ENCODE results near the gene CHRND.

Gene CHRND

GRCh38 chr2:232525791-232526371 is at the start of gene CHRND:
Gene CHRND, plus strand, starts transcription at chr2:232526160. Its CDS starts 56 bp downstream, at chr2:232526216.
- DNase-seq, result peak; percentile 34

- DNase-seq, result no peak
Measured at GRCh38 chr2:232476791-232477190, 49.2 kb upstream of the CHRND start.

GRCh38 chr2:232477751-232478510 is 48.0 kb upstream of the CHRND start:
- DNase-seq, result no peak

- no peak for DNase-seq
Measured at GRCh38 chr2:232478571-232479340, 47.2 kb upstream of the CHRND start.

GRCh38 chr2:232479341-232480200 is 46.4 kb upstream of the CHRND start:
- DNase-seq, result no peak

GRCh38 chr2:232480201-232481190 is 45.5 kb upstream of the CHRND start:
- DNase-seq, result no peak

- no peak for DNase-seq
Measured at GRCh38 chr2:232481322-232482140, 44.4 kb upstream of the CHRND start.

GRCh38 chr2:232482301-232483238 is 43.4 kb upstream of the CHRND start:
- no peak for DNase-seq

- DNase-seq, result no peak
Measured at GRCh38 chr2:232483311-232483922, 42.5 kb upstream of the CHRND start.

- DNase-seq, result no peak
Measured at GRCh38 chr2:232483923-232484627, 41.9 kb upstream of the CHRND start.

- no peak for DNase-seq
Measured at GRCh38 chr2:232484628-232485347, 41.2 kb upstream of the CHRND start.

- DNase-seq, result peak; percentile 25
Measured at GRCh38 chr2:232485348-232485756, 40.6 kb upstream of the CHRND start.

- no peak for DNase-seq
Measured at GRCh38 chr2:232485757-232486557, 40.0 kb upstream of the CHRND start.

- DNase-seq, result no peak
Measured at GRCh38 chr2:232486558-232487384, 39.2 kb upstream of the CHRND start.

- DNase-seq, result peak; percentile 19
Measured at GRCh38 chr2:232487385-232488096, 38.4 kb upstream of the CHRND start, which contains the start of gene ECEL1. Gene ECEL1, minus strand, starts transcription at chr2:232487834. Its CDS starts 1,181 bp downstream, at chr2:232486653.
